Body of pancreas (tissue), 4 donors: ENCODE results near the gene SYNGR2. TPM values are rescaled to one million over a fixed set of nuclear protein-coding genes. Genes with fewer than 3 reads are reported as not detected.

Source experiments
- ATAC-seq: fragments of 150-250 bp; one replicate; pipeline ENCODE4 v1.9.1; 2016
- DNase-seq, 4 donors: peaks; one replicate each; pipeline ENCODE4 v3.0.0-alpha.2; 2019
- H3K27ac ChIP-seq, 4 donors: fragments of 200-600 bp; sonication (generic); 1 replicate in 3 of 4; 2 replicates in 1 of 4; pipeline versions ENCODE4 v1.5.1 to v1.6.1; 2016 to 2019; ENCODE audit warnings: mild to moderate bottlenecking in 1 of 4, mixed read lengths in 1 of 4, moderate library complexity in 1 of 4
- H3K27me3 ChIP-seq, 2 donors: fragments of 200-600 bp; sonication (generic); one replicate each; pipeline ENCODE4 v1.6.0; 2016; ENCODE audit warnings: mild to moderate bottlenecking in 1 of 2
- H3K36me3 ChIP-seq, 2 donors: fragments of 200-600 bp; sonication (generic); replicated peaks in 1 of 2; 2 replicates each; pipeline ENCODE4 v1.5.1; 2016; ENCODE audit warnings: low read depth in 2 of 2; ENCODE audit not compliant: insufficient read depth in 1 of 2
- H3K4me1 ChIP-seq: fragments of 200-600 bp; sonication (generic); one replicate; pipeline ENCODE4 v1.6.0; 2016
- H3K4me3 ChIP-seq, 2 donors: fragments of 200-600 bp; sonication (generic); 1 replicate in 1 of 2; 2 replicates in 1 of 2; pipeline ENCODE4 v1.5.1; 2016 to 2019
- H3K9me3 ChIP-seq, 3 donors: fragments of 200-600 bp; sonication (generic); 1 replicate in 2 of 3; 2 replicates in 1 of 3; pipeline ENCODE4 v1.5.1; 2016
- CTCF ChIP-seq, 7 experiments: fragments of 450-650 bp in 4 of 7; fragments of 200-600 bp in 3 of 7; sonication (generic) in 3 of 7; IDR thresholded peaks; one replicate each; pipeline ENCODE4 v1.5.1; 2016 to 2019; ENCODE audit warnings: antibody characterized with exemption in 7 of 7
- POLR2A ChIP-seq, 3 donors: fragments of 450-650 bp; IDR thresholded peaks; one replicate each; pipeline ENCODE4 v1.6.1; 2016; ENCODE audit warnings: antibody characterized with exemption in 3 of 3, mild to moderate bottlenecking in 2 of 3
- WGBS, 2 donors: methylation state at CpG; one replicate each; pipeline ENCODE4 v1.1.5; 2017; 5-methylcytosine and 5-hydroxymethylcytosine counted together
- intact Hi-C: fragments of 100-400 bp; cut with DNase I; formaldehyde crosslinking; loops from one replicate; pipeline ENCODE4 v1.15.1; 2023
- total RNA-seq, 2 donors: library from RNA; depleted of rRNA; stranded (reverse); fragments of >200 nt; gene quantifications; one replicate each; pipeline ENCODE4 v1.1.0, GENCODE V29; 2016

Gene SYNGR2
- total RNA-seq, 2 donors from 2014 or later = 68.6 to 86.4 TPM

GRCh38 chr17:78174346-78174869 lies 6.0 kb downstream of the SYNGR2 start:
- Histone ChIP-seq H3K27ac (peak overlapping the region; percentile 78 to 95 (median 88)), H3K36me3 (no peaks in the 10 kb centered on the region), H3K4me1 (peaks cover 78% of the 10 kb centered on the region), H3K4me3 (no peak overlapping the region), H3K9me3 (no peaks in the 10 kb centered on the region), H3K27me3 (no peaks in the 10 kb centered on the region)
- DNase-seq (peak; percentile 96 to 97 (median 96)), ATAC-seq (peak; percentile 92)
- intact Hi-C loops = no loop called here
- TF ChIP-seq POLR2A (IDR thresholded peaks at IDR 0.05) (peak; percentile 70 to 88 (median 82)), CTCF (IDR thresholded peaks at IDR 0.05) (peak; percentile 66 to 98 (median 96))
- 0 to 4% methylated on average over 3 to 15 of the region's 15 CpGs for WGBS, 2 donors

- no peaks in the 10 kb centered on the region for H3K27me3 ChIP-seq
- H3K27ac ChIP-seq = peak overlapping the region; percentile 78 to 95 (median 88)
- intact Hi-C loops = no loop called here
- peaks cover 71% of the 10 kb centered on the region for H3K4me1 ChIP-seq
- 38 to 40% methylated on average over 7 to 28 of the region's 28 CpGs for WGBS, 2 donors
- DNase-seq (peak; percentile 76 to 89 (median 86)), ATAC-seq (peak; percentile 51)
- no peak overlapping the region for H3K4me3 ChIP-seq
- TF ChIP-seq CTCF (IDR thresholded peaks at IDR 0.05) (peak in 5 of 7 experiments; percentile 6 to 62 (median 32)), POLR2A (IDR thresholded peaks at IDR 0.05) (peak in 2 of 3 donors; percentile 54 to 62)
- no peaks in the 10 kb centered on the region for H3K9me3 ChIP-seq
- H3K36me3 ChIP-seq = no peaks in the 10 kb centered on the region
These were observed 6.7 kb downstream of the SYNGR2 start for GRCh38 chr17:78174870-78175642.

- DNase-seq (no peak), ATAC-seq (no peak)
- TF ChIP-seq CTCF (IDR thresholded peaks at IDR 0.05) = no peak
- no peak overlapping the region for H3K4me3 ChIP-seq
- intact Hi-C loops = no loop called here
- no peaks in the 10 kb centered on the region for H3K36me3 ChIP-seq
- H3K27me3 ChIP-seq = no peaks in the 10 kb centered on the region
- no peaks in the 10 kb centered on the region for H3K9me3 ChIP-seq
- peak overlapping the region; percentile 78 to 95 (median 88) for H3K27ac ChIP-seq
- peaks cover 66% of the 10 kb centered on the region for H3K4me1 ChIP-seq
- 42 to 47% methylated on average over 11 to 14 of the region's 14 CpGs for WGBS, 2 donors
These were observed 7.2 kb downstream of the SYNGR2 start for GRCh38 chr17:78175643-78175981.

- Histone ChIP-seq H3K4me3 (no peak overlapping the region), H3K36me3 (no peaks in the 10 kb centered on the region), H3K9me3 (no peaks in the 10 kb centered on the region), H3K4me1 (peaks cover 58% of the 10 kb centered on the region), H3K27me3 (no peaks in the 10 kb centered on the region), H3K27ac (peak overlapping the region; percentile 19 to 95 (median 88))
- DNase-seq (peak; percentile 78 to 84 (median 82)), ATAC-seq (peak; percentile 28)
- TF ChIP-seq POLR2A (IDR thresholded peaks at IDR 0.05) = no peak
- peak; percentile 78 to 90 (median 82) for TF ChIP-seq CTCF (IDR thresholded peaks at IDR 0.05)
- intact Hi-C loops = no loop called here
- WGBS, 2 donors = 11 to 20% methylated on average over 10 to 11 of the region's 14 CpGs
These were observed 8.2 kb downstream of the SYNGR2 start for GRCh38 chr17:78176548-78177025.
